A549 (cell line): ENCODE data around the gene SEMA5A. TPM values are rescaled to one million over a fixed set of nuclear protein-coding genes. Genes with fewer than 3 reads are reported as not detected.

Experiments used
- ATAC-seq, 2 experiments: fragments of 200-7000 bp in 1 of 2; fragments of >200 bp in 1 of 2; cut with Nextera tagmentation in 1 of 2; cut with Tn5 transposase in 1 of 2; 3 replicates each; pipeline versions ENCODE4 v1.8.0 to v1.9.1; 2018 to 2020; ENCODE audit warnings: mild to moderate bottlenecking in 1 of 2, moderate library complexity in 1 of 2
- CTCF ChIA-PET: fragments of 300-600 bp; sonication (Branson Sonifier 250); formaldehyde crosslinking; extraction: SDS; loops from one replicate; lab custom pipeline; 2021; ENCODE audit warnings: antibody characterized with exemption, inconsistent platforms; lab: Yijun Ruan, JAX
- POLR2A ChIA-PET: fragments of 350-600 bp; formaldehyde crosslinking; extraction: SDS; loops from one replicate; lab custom pipeline; 2021; ENCODE audit warnings: antibody characterized with exemption, inconsistent platforms; lab: Yijun Ruan, JAX
- DNase-seq, 2 experiments: peaks; one replicate each; pipeline versions ENCODE4 v3.0.0 to v3.0.0-alpha.2; 2011 to 2016; ENCODE audit warnings: low read depth in 1 of 2, low spot score in 1 of 2
- FAIRE-seq: peaks from 2 replicates; lab custom pipeline; 2011; peaks lifted over from hg19 to GRCh38; lab: Jason Lieb, UNC
- H3K27ac ChIP-seq, 2 experiments: fragments of >200 bp; sonication (Bioruptor Twin); formaldehyde crosslinking; 3 replicates each; pipeline ENCODE4 v1.5.1; 2016 to 2017
- H3K4me1 ChIP-seq: fragments of >200 bp; sonication (Bioruptor Twin); formaldehyde crosslinking; 3 replicates; pipeline ENCODE4 v1.6.1; 2016
- H3K4me2 ChIP-seq: fragments of >200 bp; sonication (Bioruptor Twin); formaldehyde crosslinking; 3 replicates; pipeline ENCODE4 v1.6.1; 2016
- H3K4me3 ChIP-seq: fragments of >200 bp; sonication (Bioruptor Twin); formaldehyde crosslinking; 3 replicates; pipeline ENCODE4 v1.5.1; 2016
- H3K9me3 ChIP-seq: fragments of >200 bp; sonication (Bioruptor Twin); formaldehyde crosslinking; 3 replicates; pipeline ENCODE4 v1.6.1; 2016
- CBX2 ChIP-seq: fragments of 200-600 bp; sonication (generic); IDR thresholded peaks from 2 replicates; pipeline ENCODE4 v1.6.1; 2016; ENCODE audit warnings: low read depth, mild to moderate bottlenecking, borderline replicate concordance
- EHMT2 ChIP-seq: fragments of 200-600 bp; sonication (generic); IDR thresholded peaks from 2 replicates; pipeline ENCODE4 v1.6.1; 2016; ENCODE audit warnings: antibody characterized with exemption, low read depth, mild to moderate bottlenecking, moderate library complexity
- EP300 ChIP-seq, 2 experiments: fragments of >200 bp; sonication (Bioruptor Twin); formaldehyde crosslinking; IDR thresholded peaks; 2 replicates in 1 of 2; 3 replicates in 1 of 2; pipeline ENCODE4 v1.6.1; 2016 to 2017
- FOXS1 ChIP-seq: fragments of 250-450 bp; sonication (Bioruptor Pico); IDR thresholded peaks from 2 replicates; pipeline ENCODE4 v1.5.0; 2020; ENCODE audit warnings: mild to moderate bottlenecking, moderate library complexity
- GATA3 ChIP-seq: IDR thresholded peaks from 2 replicates; pipeline ENCODE4 v1.6.1; 2012; ENCODE audit warnings: borderline replicate concordance
- HEYL ChIP-seq: fragments of 250-450 bp; sonication (Bioruptor Pico); IDR thresholded peaks from 2 replicates; pipeline ENCODE4 v1.8.0; 2021; ENCODE audit warnings: mild to moderate bottlenecking, moderate library complexity
- HOXA7 ChIP-seq: fragments of 250-450 bp; sonication (Bioruptor Pico); IDR thresholded peaks from 2 replicates; pipeline ENCODE4 v1.5.0; 2020; ENCODE audit warnings: mild to moderate bottlenecking, moderate library complexity
- KDM1A ChIP-seq: fragments of 200-600 bp; sonication (generic); IDR thresholded peaks from 2 replicates; pipeline ENCODE4 v1.6.1; 2016; ENCODE audit warnings: low read depth, mild to moderate bottlenecking
- MAX ChIP-seq: IDR thresholded peaks from 2 replicates; pipeline ENCODE4 v1.6.1; 2012
- NPAS2 ChIP-seq: fragments of 250-450 bp; sonication (Bioruptor Pico); IDR thresholded peaks from 2 replicates; pipeline ENCODE4 v1.8.0; 2022; ENCODE audit warnings: mild to moderate bottlenecking, moderate library complexity, borderline replicate concordance
- RAD21 ChIP-seq, 2 experiments: fragments of >200 bp in 1 of 2; sonication (Bioruptor Twin) in 1 of 2; formaldehyde crosslinking in 1 of 2; IDR thresholded peaks in 1 of 2; conservative IDR thresholded peaks in 1 of 2; 2 replicates in 1 of 2; 3 replicates in 1 of 2; pipeline ENCODE4 v1.6.1; 2012 to 2018; ENCODE audit warnings: inconsistent platforms in 1 of 2
- RARB ChIP-seq: fragments of 250-450 bp; sonication (Bioruptor Pico); IDR thresholded peaks from 2 replicates; pipeline ENCODE4 v1.8.0; 2021; ENCODE audit warnings: mild to moderate bottlenecking, moderate library complexity
- RCOR1 ChIP-seq: fragments of 150-350 bp; IDR thresholded peaks from 2 replicates; pipeline ENCODE4 v1.6.1; 2014; ENCODE audit warnings: antibody characterized with exemption, low read length, low read depth
- REST ChIP-seq: fragments of 200-600 bp; sonication (generic); IDR thresholded peaks from 2 replicates; pipeline ENCODE4 v1.6.1; 2016; ENCODE audit warnings: antibody characterized with exemption, mild to moderate bottlenecking, moderate library complexity
- SMC3 ChIP-seq: fragments of >200 bp; sonication (Bioruptor Twin); formaldehyde crosslinking; IDR thresholded peaks from 3 replicates; pipeline ENCODE4 v1.6.1; 2018; ENCODE audit warnings: inconsistent platforms
- TFCP2L1 ChIP-seq: fragments of 250-450 bp; sonication (Bioruptor Pico); IDR thresholded peaks from 2 replicates; pipeline ENCODE4 v1.5.0; 2021; ENCODE audit warnings: mild to moderate bottlenecking
- WGBS: methylation state at CpG from one replicate; pipeline ENCODE4 v1.1.6; 2017; ENCODE audit errors: missing lambda C conversion rate; 5-methylcytosine and 5-hydroxymethylcytosine counted together
- polyA plus RNA-seq, 4 experiments: library from polyadenylated mRNA; depleted of rRNA in 3 of 4; stranded (reverse); fragments of >200 nt; fragmentation: RNase III in 1 of 4; extraction: RNeasy Plus Mini Kit Qiagen cat#74134 plus additional on column Dnase treatment in 1 of 4; gene quantifications; 2 replicates in 3 of 4; 3 replicates in 1 of 4; pipeline ENCODE4 v1.2.3, GENCODE V29; 2011 to 2017
- TF ChIP-seq, protein P1 (sequence below): IDR thresholded peaks from 2 replicates; pipeline ENCODE4 v1.6.1; 2012
- TF ChIP-seq, protein P2 (sequence below): fragments of 250-450 bp; sonication (Bioruptor Pico); IDR thresholded peaks from 2 replicates; pipeline ENCODE4 v1.5.0; 2021; ENCODE audit warnings: mild to moderate bottlenecking, moderate library complexity, borderline replicate concordance
- TF ChIP-seq, protein P3 (sequence below): fragments of >200 bp; sonication (Bioruptor Twin); formaldehyde crosslinking; IDR thresholded peaks from 3 replicates; pipeline ENCODE4 v1.5.1; 2016

SEMA5A gene
- polyA plus RNA-seq, 2 of the 4 experiments (the other 2 are of a cell fraction): not detected

DNA sequence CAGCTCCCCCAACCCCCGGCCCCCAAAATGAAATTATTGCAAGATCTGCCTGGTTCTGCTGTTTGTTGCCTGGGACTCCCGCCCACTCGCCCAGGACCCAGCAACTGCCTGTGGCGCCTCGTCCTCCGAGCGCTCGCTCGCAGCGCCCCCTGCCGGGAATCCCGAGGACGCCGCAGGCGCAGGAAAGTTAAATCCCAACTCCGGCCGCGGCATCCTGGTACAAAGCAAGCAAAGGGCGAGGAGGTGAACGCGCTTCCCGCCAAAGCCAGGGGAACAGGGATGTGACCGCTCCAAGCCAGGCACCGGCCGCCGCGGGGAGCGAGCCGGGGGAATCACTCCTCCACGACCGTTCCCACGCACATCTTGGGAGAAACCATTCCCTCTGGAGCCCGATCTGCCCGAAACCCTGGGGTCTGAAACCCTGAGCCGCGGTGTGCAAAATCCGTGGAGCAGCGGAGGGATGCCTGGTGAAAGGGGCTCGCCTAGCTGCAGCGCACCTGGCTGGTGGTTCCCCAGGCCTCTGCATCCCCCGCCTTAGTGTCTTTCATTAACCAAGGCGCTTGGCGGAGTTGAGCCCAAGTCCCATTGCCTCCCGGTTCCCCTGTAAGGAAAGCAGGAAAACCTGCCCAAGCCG lies 1.3 kb downstream of the SEMA5A start:
- Histone ChIP-seq H3K27ac (no peak overlapping the region), H3K4me2 (peak overlapping the region; percentile 87), H3K4me1 (peaks cover 15% of the 10 kb centered on the region), H3K9me3 (no peaks in the 10 kb centered on the region; the same call in 2 of the 3 replicates), H3K4me3 (peak overlapping the region; percentile 47)
- TF ChIP-seq EHMT2: no peak
- no peak for TF ChIP-seq KDM1A
- no peak for TF ChIP-seq HEYL
- TF ChIP-seq RARB (CRISPR knock-in tag): no peak
- no peak for TF ChIP-seq CBX2
- TF ChIP-seq FOXS1 (CRISPR knock-in tag): no peak
- TF ChIP-seq MAX: no peak
- TF ChIP-seq REST: no peak
- TF ChIP-seq NPAS2 (CRISPR knock-in tag): no peak
- no peak for TF ChIP-seq EP300 (IDR thresholded peaks at IDR 0.05)
- TF ChIP-seq, protein P1, sequence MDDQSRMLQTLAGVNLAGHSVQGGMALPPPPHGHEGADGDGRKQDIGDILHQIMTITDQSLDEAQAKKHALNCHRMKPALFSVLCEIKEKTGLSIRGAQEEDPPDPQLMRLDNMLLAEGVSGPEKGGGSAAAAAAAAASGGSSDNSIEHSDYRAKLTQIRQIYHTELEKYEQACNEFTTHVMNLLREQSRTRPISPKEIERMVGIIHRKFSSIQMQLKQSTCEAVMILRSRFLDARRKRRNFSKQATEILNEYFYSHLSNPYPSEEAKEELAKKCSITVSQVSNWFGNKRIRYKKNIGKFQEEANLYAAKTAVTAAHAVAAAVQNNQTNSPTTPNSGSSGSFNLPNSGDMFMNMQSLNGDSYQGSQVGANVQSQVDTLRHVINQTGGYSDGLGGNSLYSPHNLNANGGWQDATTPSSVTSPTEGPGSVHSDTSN: no peak
- TF ChIP-seq GATA3: no peak
- no peak for TF ChIP-seq HOXA7 (CRISPR knock-in tag)
- no peak for TF ChIP-seq RCOR1
- peak; percentile 65 for TF ChIP-seq SMC3
- TF ChIP-seq, protein P2, sequence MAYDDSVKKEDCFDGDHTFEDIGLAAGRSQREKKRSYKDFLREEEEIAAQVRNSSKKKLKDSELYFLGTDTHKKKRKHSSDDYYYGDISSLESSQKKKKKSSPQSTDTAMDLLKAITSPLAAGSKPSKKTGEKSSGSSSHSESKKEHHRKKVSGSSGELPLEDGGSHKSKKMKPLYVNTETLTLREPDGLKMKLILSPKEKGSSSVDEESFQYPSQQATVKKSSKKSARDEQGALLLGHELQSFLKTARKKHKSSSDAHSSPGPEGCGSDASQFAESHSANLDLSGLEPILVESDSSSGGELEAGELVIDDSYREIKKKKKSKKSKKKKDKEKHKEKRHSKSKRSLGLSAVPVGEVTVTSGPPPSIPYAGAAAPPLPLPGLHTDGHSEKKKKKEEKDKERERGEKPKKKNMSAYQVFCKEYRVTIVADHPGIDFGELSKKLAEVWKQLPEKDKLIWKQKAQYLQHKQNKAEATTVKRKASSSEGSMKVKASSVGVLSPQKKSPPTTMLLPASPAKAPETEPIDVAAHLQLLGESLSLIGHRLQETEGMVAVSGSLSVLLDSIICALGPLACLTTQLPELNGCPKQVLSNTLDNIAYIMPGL (CRISPR knock-in tag): no peak
- TF ChIP-seq, protein P3, sequence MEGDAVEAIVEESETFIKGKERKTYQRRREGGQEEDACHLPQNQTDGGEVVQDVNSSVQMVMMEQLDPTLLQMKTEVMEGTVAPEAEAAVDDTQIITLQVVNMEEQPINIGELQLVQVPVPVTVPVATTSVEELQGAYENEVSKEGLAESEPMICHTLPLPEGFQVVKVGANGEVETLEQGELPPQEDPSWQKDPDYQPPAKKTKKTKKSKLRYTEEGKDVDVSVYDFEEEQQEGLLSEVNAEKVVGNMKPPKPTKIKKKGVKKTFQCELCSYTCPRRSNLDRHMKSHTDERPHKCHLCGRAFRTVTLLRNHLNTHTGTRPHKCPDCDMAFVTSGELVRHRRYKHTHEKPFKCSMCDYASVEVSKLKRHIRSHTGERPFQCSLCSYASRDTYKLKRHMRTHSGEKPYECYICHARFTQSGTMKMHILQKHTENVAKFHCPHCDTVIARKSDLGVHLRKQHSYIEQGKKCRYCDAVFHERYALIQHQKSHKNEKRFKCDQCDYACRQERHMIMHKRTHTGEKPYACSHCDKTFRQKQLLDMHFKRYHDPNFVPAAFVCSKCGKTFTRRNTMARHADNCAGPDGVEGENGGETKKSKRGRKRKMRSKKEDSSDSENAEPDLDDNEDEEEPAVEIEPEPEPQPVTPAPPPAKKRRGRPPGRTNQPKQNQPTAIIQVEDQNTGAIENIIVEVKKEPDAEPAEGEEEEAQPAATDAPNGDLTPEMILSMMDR: peak; percentile 71
- TF ChIP-seq TFCP2L1 (CRISPR knock-in tag): no peak
- peak; percentile 62 to 67 for TF ChIP-seq RAD21 (conservative IDR thresholded peaks at IDR 0.05 in 1 of 2, IDR thresholded peaks at IDR 0.05 in 1 of 2)
- DNase-seq (peak; percentile 31 to 59), ATAC-seq (peak; percentile 91 to 96), FAIRE-seq (no peak)
- ChIA-PET POLR2A (no interaction called here), CTCF (interaction anchor here (0.6 to 2.9 kb wide), 15 partner anchors 10 to 1620 kb away, joined by 3 to 27 read pairs (median 4); no protein-coding TSS in a partner anchor)
- 3% methylated on average over 24 of the region's 45 CpGs for WGBS
